ENCODE data around the gene ZBTB16. TPM values are rescaled to one million over a fixed set of nuclear protein-coding genes. Genes with fewer than 3 reads are reported as not detected.

Gene ZBTB16
- polyA plus RNA-seq, 1 donor from 2014 or later: 0.45 TPM

GRCh38 chr11:114260483-114260882 lies 201.0 kb downstream of the ZBTB16 start:
- no peaks in the 10 kb centered on the region for H4K20me1 ChIP-seq (ENCODE audit: insufficient read depth)
- H3K9me3 ChIP-seq (ENCODE audit: low read length): no peaks in the 10 kb centered on the region
- H3K27me3 ChIP-seq (ENCODE audit: insufficient read depth, low read depth, low read length): no peaks in the 10 kb centered on the region
- no peak overlapping the region for H3K27ac ChIP-seq (ENCODE audit: low read length)
- no peaks in the 10 kb centered on the region for H3K36me3 ChIP-seq (ENCODE audit: insufficient read depth, low read length)
- H2AFZ ChIP-seq (ENCODE audit: low read depth, low read length): no peak overlapping the region
- H3K4me3 ChIP-seq (ENCODE audit: low read length): no peak overlapping the region
- H3K9ac ChIP-seq (ENCODE audit: low read length): no peak overlapping the region
- H3K79me2 ChIP-seq (replicated peaks; ENCODE audit: insufficient read depth, low read length): no peaks in the 10 kb centered on the region
- H3K4me2 ChIP-seq (ENCODE audit: low read length): no peak overlapping the region
- H3F3A ChIP-seq (ENCODE audit: insufficient read depth, low read length, poor library complexity, severe bottlenecking): no peaks in the 10 kb centered on the region
- TF ChIP-seq REST (IDR thresholded peaks at IDR 0.05; ENCODE audit: borderline replicate concordance): no peak
- TF ChIP-seq EP300 (conservative IDR thresholded peaks at IDR 0.05; ENCODE audit: poor library complexity, severe bottlenecking): no peak
- TF ChIP-seq EZH2 (IDR thresholded peaks at IDR 0.05; ENCODE audit: borderline replicate concordance, insufficient read depth, low read length, poor library complexity, severe bottlenecking): no peak
- no peak for TF ChIP-seq MXI1 (conservative IDR thresholded peaks at IDR 0.05; ENCODE audit: poor library complexity, severe bottlenecking)
- no peak for TF ChIP-seq CTCF (IDR thresholded peaks at IDR 0.05; ENCODE audit: poor library complexity, severe bottlenecking)
- TF ChIP-seq TAF1 (IDR thresholded peaks at IDR 0.05; ENCODE audit: low read depth): no peak
- TF ChIP-seq RAD21 (conservative IDR thresholded peaks at IDR 0.05): no peak
- no peak for TF ChIP-seq SMC3 (conservative IDR thresholded peaks at IDR 0.05; ENCODE audit: poor library complexity)
- no peak for TF ChIP-seq POLR2AphosphoS5 (IDR thresholded peaks at IDR 0.05)
- H3K9me2 ChIP-seq (ENCODE audit: insufficient read depth, low read length): no peaks in the 10 kb centered on the region

- Histone ChIP-seq H3K4me3 (ENCODE audit: low read length) (no peak overlapping the region), H3F3A (ENCODE audit: insufficient read depth, low read length, poor library complexity, severe bottlenecking) (no peaks in the 10 kb centered on the region), H3K27me3 (ENCODE audit: insufficient read depth, low read depth, low read length) (no peaks in the 10 kb centered on the region), H3K9me3 (ENCODE audit: low read length) (no peaks in the 10 kb centered on the region), H3K36me3 (ENCODE audit: insufficient read depth, low read length) (no peaks in the 10 kb centered on the region), H3K9ac (ENCODE audit: low read length) (no peak overlapping the region), H3K4me2 (ENCODE audit: low read length) (no peak overlapping the region), H3K79me2 (replicated peaks; ENCODE audit: insufficient read depth, low read length) (no peaks in the 10 kb centered on the region), H2AFZ (ENCODE audit: low read depth, low read length) (no peak overlapping the region), H3K27ac (ENCODE audit: low read length) (no peak overlapping the region), H4K20me1 (ENCODE audit: insufficient read depth) (no peaks in the 10 kb centered on the region), H3K9me2 (ENCODE audit: insufficient read depth, low read length) (no peaks in the 10 kb centered on the region)
- TF ChIP-seq EP300 (conservative IDR thresholded peaks at IDR 0.05; ENCODE audit: poor library complexity, severe bottlenecking): no peak
- no peak for TF ChIP-seq EZH2 (IDR thresholded peaks at IDR 0.05; ENCODE audit: borderline replicate concordance, insufficient read depth, low read length, poor library complexity, severe bottlenecking)
- TF ChIP-seq MXI1 (conservative IDR thresholded peaks at IDR 0.05; ENCODE audit: poor library complexity, severe bottlenecking): no peak
- no peak for TF ChIP-seq RAD21 (conservative IDR thresholded peaks at IDR 0.05)
- no peak for TF ChIP-seq TAF1 (IDR thresholded peaks at IDR 0.05; ENCODE audit: low read depth)
- no peak for TF ChIP-seq POLR2AphosphoS5 (IDR thresholded peaks at IDR 0.05)
- TF ChIP-seq CTCF (IDR thresholded peaks at IDR 0.05; ENCODE audit: poor library complexity, severe bottlenecking): no peak
- no peak for TF ChIP-seq SMC3 (conservative IDR thresholded peaks at IDR 0.05; ENCODE audit: poor library complexity)
- no peak for TF ChIP-seq REST (IDR thresholded peaks at IDR 0.05; ENCODE audit: borderline replicate concordance)
Observed at GRCh38 chr11:114261791-114262190, 202.3 kb downstream of the ZBTB16 start.
